GM23338 (cell line): Measurements from ENCODE around the gene TIMM22. TPM values are rescaled to one million over a fixed set of nuclear protein-coding genes. Genes with fewer than 3 reads are reported as not detected.

Source experiments
- ATAC-seq: fragments of 200-7000 bp; cut with Tn5 transposase; 3 replicates; pipeline ENCODE4 v1.9.1; 2020
- DNase-seq: peaks from one replicate; pipeline ENCODE4 v3.0.0-alpha.2; 2015; ENCODE audit warnings: low spot score
- H2AFZ ChIP-seq: fragments of 200-600 bp; sonication (generic); 2 replicates; pipeline ENCODE4 v1.8.0; 2016; ENCODE audit warnings: antibody characterized with exemption, mild to moderate bottlenecking, moderate library complexity
- H3F3A ChIP-seq: fragments of 200-600 bp; sonication (generic); replicated peaks from 2 replicates; pipeline ENCODE4 v1.8.0; 2017; ENCODE audit warnings: antibody characterized with exemption, mixed run types, low read depth
- H3K27ac ChIP-seq: fragments of 200-600 bp; sonication (generic); 2 replicates; pipeline ENCODE4 v1.6.1; 2016; ENCODE audit warnings: low read depth
- H3K27me3 ChIP-seq: fragments of 200-600 bp; sonication (generic); 2 replicates; pipeline ENCODE4 v1.8.0; 2016; ENCODE audit warnings: mild to moderate bottlenecking, mixed run types, moderate library complexity; ENCODE audit not compliant: insufficient read depth
- H3K36me3 ChIP-seq: fragments of 200-600 bp; sonication (generic); 2 replicates; pipeline ENCODE4 v1.8.0; 2016; ENCODE audit warnings: mild to moderate bottlenecking; ENCODE audit not compliant: insufficient read depth
- H3K4me1 ChIP-seq: fragments of 200-600 bp; sonication (generic); 2 replicates; pipeline ENCODE4 v1.8.0; 2016; ENCODE audit warnings: mild to moderate bottlenecking, moderate library complexity; ENCODE audit not compliant: insufficient read depth
- H3K4me2 ChIP-seq: fragments of 200-600 bp; sonication (generic); 2 replicates; pipeline ENCODE4 v1.7.1; 2017; ENCODE audit warnings: mixed run types
- H3K4me3 ChIP-seq: fragments of 200-600 bp; sonication (generic); 2 replicates; pipeline ENCODE4 v1.6.1; 2016; ENCODE audit warnings: mixed run types
- H3K79me2 ChIP-seq: fragments of 200-600 bp; sonication (generic); replicated peaks from 2 replicates; pipeline ENCODE4 v1.8.0; 2017; ENCODE audit warnings: mild to moderate bottlenecking; ENCODE audit not compliant: insufficient read depth
- H3K9me2 ChIP-seq: fragments of 200-600 bp; sonication (generic); 2 replicates; pipeline ENCODE4 v1.8.0; 2017; ENCODE audit not compliant: insufficient read depth
- H4K20me1 ChIP-seq: fragments of 200-600 bp; sonication (generic); replicated peaks from 2 replicates; pipeline ENCODE4 v1.8.0; 2017; ENCODE audit warnings: mild to moderate bottlenecking; ENCODE audit not compliant: insufficient read depth
- H3K27ac Mint-ChIP-seq: 2 replicates; pipeline ENCODE4 v1.8.0; 2020; ENCODE audit warnings: inconsistent platforms, mild to moderate bottlenecking, moderate library complexity, mixed read lengths
- H3K27me3 Mint-ChIP-seq: 3 replicates; pipeline ENCODE4 v1.8.0; 2022; ENCODE audit warnings: low read depth, mild to moderate bottlenecking, moderate library complexity, mixed read lengths, inconsistent platforms; ENCODE audit not compliant: insufficient read depth, poor library complexity
- H3K36me3 Mint-ChIP-seq: 3 replicates; pipeline ENCODE4 v1.8.0; 2021; ENCODE audit warnings: low read depth, mild to moderate bottlenecking, inconsistent platforms, moderate library complexity, mixed read lengths
- H3K4me1 Mint-ChIP-seq: 3 replicates; pipeline ENCODE4 v1.8.0; 2020; ENCODE audit warnings: mild to moderate bottlenecking, inconsistent platforms, mixed read lengths
- H3K4me3 Mint-ChIP-seq: 3 replicates; pipeline ENCODE4 v1.8.0; 2021; ENCODE audit warnings: moderate library complexity, mild to moderate bottlenecking, inconsistent platforms, mixed read lengths
- H3K9me3 Mint-ChIP-seq: 3 replicates; pipeline ENCODE4 v1.8.0; 2020; ENCODE audit warnings: moderate library complexity, mild to moderate bottlenecking, inconsistent platforms, mixed read lengths
- CREB1 ChIP-seq: fragments of 250-450 bp; sonication (Bioruptor Pico); IDR thresholded peaks from 2 replicates; pipeline ENCODE4 v1.5.0; 2020; ENCODE audit warnings: low read depth, mild to moderate bottlenecking, moderate library complexity
- CTCF ChIP-seq, 2 experiments: fragments of 200-600 bp in 1 of 2; sonication (generic) in 1 of 2; conservative IDR thresholded peaks; 2 replicates each; pipeline versions ENCODE4 v1.5.1 to v1.6.1; 2016 to 2017; ENCODE audit warnings: antibody characterized with exemption in 2 of 2, low read depth in 2 of 2, mild to moderate bottlenecking in 2 of 2, moderate library complexity in 1 of 2
- EZH2 ChIP-seq: fragments of 200-600 bp; sonication (generic); IDR thresholded peaks from one replicate; pipeline ENCODE4 v1.8.0; 2017; ENCODE audit warnings: antibody characterized with exemption, mild to moderate bottlenecking, low read depth; ENCODE audit not compliant: unreplicated experiment
- EZH2phosphoT487 ChIP-seq: fragments of 200-600 bp; sonication (generic); IDR thresholded peaks from one replicate; pipeline ENCODE4 v1.8.1; 2018; ENCODE audit warnings: antibody characterized with exemption; ENCODE audit not compliant: unreplicated experiment
- JUNB ChIP-seq: IDR thresholded peaks from one replicate; pipeline ENCODE4 v1.6.1; 2016; ENCODE audit warnings: antibody characterized with exemption; ENCODE audit not compliant: unreplicated experiment
- NANOG ChIP-seq: IDR thresholded peaks from 2 replicates; pipeline ENCODE4 v1.6.1; 2016; ENCODE audit warnings: antibody characterized with exemption, borderline replicate concordance
- POLR2AphosphoS5 ChIP-seq: IDR thresholded peaks from 2 replicates; pipeline ENCODE4 v1.6.1; 2016; ENCODE audit warnings: antibody characterized with exemption, low read depth
- REST ChIP-seq: IDR thresholded peaks from one replicate; pipeline ENCODE4 v1.6.1; 2018; ENCODE audit warnings: antibody characterized with exemption; ENCODE audit not compliant: unreplicated experiment
- STAT1 ChIP-seq: IDR thresholded peaks from one replicate; pipeline ENCODE4 v1.6.1; 2016; ENCODE audit warnings: antibody characterized with exemption; ENCODE audit not compliant: unreplicated experiment
- ZNF114 ChIP-seq: fragments of 250-450 bp; sonication (Bioruptor Pico); IDR thresholded peaks from 2 replicates; pipeline ENCODE4 v1.5.0; 2020; ENCODE audit warnings: mild to moderate bottlenecking, moderate library complexity
- ZNF331 ChIP-seq: fragments of 250-450 bp; sonication (Bioruptor Pico); IDR thresholded peaks from 2 replicates; pipeline ENCODE4 v1.5.0; 2020; ENCODE audit warnings: low read depth, mild to moderate bottlenecking, moderate library complexity
- polyA plus RNA-seq: library from polyadenylated mRNA; unstranded; fragments of >200 nt; fragmentation: Nextera tagmentation; extraction: Ambion mirVana; gene quantifications from 2 replicates; pipeline ENCODE4 v1.2.1, GENCODE V29; 2016
- total RNA-seq: library from RNA; depleted of rRNA; stranded (reverse); fragments of >200 nt; shearing (Covaris generic); gene quantifications from 2 replicates; pipeline ENCODE4 v1.2.3, GENCODE V29; 2014
- TF ChIP-seq, protein P1 (sequence below): fragments of 250-450 bp; sonication (Bioruptor Pico); IDR thresholded peaks from 2 replicates; pipeline ENCODE4 v1.5.0; 2020; ENCODE audit warnings: mild to moderate bottlenecking, moderate library complexity
- TF ChIP-seq, protein P2 (sequence below): IDR thresholded peaks from 2 replicates; pipeline ENCODE4 v1.6.1; 2016; ENCODE audit warnings: antibody characterized with exemption

Gene TIMM22
- total and polyA plus RNA-seq, 2 experiments from 2014 or later: 21.9 to 24.4 TPM

- no peaks in the 10 kb centered on the region for H3F3A ChIP-seq
- ATAC-seq (no peak), DNase-seq (no peak)
- H3K79me2 ChIP-seq: no peaks in the 10 kb centered on the region
- H3K4me1 ChIP-seq: no peaks in the 10 kb centered on the region
- no peak overlapping the region for H2AFZ ChIP-seq
- Mint-ChIP-seq H3K4me1 (no peaks in the 10 kb centered on the region; the same call in 2 of the 3 replicates), H3K9me3 (no peaks in the 10 kb centered on the region), H3K4me3 (no peak overlapping the region), H3K27ac (no peak overlapping the region), H3K27me3 (peaks cover 8% of the 10 kb centered on the region), H3K36me3 (no peaks in the 10 kb centered on the region; the same call in 2 of the 3 replicates)
- TF ChIP-seq STAT1 (no peak), ZNF114 (no peak), EZH2phosphoT487 (no peak), NANOG (no peak), ZNF331 (no peak), REST (no peak), POLR2AphosphoS5 (no peak), CREB1 (CRISPR knock-in tag) (no peak), JUNB (no peak), EZH2 (no peak), CTCF (conservative IDR thresholded peaks at IDR 0.05; ENCODE audit: low read depth in 2 of 2) (no peak)
- TF ChIP-seq, protein P1, sequence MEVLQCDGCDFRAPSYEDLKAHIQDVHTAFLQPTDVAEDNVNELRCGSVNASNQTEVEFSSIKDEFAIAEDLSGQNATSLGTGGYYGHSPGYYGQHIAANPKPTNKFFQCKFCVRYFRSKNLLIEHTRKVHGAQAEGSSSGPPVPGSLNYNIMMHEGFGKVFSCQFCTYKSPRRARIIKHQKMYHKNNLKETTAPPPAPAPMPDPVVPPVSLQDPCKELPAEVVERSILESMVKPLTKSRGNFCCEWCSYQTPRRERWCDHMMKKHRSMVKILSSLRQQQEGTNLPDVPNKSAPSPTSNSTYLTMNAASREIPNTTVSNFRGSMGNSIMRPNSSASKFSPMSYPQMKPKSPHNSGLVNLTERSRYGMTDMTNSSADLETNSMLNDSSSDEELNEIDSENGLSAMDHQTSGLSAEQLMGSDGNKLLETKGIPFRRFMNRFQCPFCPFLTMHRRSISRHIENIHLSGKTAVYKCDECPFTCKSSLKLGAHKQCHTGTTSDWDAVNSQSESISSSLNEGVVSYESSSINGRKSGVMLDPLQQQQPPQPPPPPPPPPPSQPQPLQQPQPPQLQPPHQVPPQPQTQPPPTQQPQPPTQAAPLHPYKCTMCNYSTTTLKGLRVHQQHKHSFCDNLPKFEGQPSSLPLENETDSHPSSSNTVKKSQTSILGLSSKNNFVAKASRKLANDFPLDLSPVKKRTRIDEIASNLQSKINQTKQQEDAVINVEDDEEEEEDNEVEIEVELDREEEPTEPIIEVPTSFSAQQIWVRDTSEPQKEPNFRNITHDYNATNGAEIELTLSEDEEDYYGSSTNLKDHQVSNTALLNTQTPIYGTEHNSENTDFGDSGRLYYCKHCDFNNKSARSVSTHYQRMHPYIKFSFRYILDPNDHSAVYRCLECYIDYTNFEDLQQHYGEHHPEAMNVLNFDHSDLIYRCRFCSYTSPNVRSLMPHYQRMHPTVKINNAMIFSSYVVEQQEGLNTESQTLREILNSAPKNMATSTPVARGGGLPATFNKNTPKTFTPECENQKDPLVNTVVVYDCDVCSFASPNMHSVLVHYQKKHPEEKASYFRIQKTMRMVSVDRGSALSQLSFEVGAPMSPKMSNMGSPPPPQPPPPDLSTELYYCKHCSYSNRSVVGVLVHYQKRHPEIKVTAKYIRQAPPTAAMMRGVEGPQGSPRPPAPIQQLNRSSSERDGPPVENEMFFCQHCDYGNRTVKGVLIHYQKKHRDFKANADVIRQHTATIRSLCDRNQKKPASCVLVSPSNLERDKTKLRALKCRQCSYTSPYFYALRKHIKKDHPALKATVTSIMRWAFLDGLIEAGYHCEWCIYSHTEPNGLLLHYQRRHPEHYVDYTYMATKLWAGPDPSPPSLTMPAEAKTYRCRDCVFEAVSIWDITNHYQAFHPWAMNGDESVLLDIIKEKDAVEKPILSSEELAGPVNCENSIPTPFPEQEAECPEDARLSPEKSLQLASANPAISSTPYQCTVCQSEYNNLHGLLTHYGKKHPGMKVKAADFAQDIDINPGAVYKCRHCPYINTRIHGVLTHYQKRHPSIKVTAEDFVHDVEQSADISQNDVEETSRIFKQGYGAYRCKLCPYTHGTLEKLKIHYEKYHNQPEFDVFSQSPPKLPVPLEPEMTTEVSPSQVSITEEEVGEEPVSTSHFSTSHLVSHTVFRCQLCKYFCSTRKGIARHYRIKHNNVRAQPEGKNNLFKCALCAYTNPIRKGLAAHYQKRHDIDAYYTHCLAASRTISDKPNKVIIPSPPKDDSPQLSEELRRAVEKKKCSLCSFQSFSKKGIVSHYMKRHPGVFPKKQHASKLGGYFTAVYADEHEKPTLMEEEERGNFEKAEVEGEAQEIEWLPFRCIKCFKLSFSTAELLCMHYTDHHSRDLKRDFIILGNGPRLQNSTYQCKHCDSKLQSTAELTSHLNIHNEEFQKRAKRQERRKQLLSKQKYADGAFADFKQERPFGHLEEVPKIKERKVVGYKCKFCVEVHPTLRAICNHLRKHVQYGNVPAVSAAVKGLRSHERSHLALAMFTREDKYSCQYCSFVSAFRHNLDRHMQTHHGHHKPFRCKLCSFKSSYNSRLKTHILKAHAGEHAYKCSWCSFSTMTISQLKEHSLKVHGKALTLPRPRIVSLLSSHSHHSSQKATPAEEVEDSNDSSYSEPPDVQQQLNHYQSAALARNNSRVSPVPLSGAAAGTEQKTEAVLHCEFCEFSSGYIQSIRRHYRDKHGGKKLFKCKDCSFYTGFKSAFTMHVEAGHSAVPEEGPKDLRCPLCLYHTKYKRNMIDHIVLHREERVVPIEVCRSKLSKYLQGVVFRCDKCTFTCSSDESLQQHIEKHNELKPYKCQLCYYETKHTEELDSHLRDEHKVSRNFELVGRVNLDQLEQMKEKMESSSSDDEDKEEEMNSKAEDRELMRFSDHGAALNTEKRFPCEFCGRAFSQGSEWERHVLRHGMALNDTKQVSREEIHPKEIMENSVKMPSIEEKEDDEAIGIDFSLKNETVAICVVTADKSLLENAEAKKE (CRISPR knock-in tag): no peak
- TF ChIP-seq, protein P2, sequence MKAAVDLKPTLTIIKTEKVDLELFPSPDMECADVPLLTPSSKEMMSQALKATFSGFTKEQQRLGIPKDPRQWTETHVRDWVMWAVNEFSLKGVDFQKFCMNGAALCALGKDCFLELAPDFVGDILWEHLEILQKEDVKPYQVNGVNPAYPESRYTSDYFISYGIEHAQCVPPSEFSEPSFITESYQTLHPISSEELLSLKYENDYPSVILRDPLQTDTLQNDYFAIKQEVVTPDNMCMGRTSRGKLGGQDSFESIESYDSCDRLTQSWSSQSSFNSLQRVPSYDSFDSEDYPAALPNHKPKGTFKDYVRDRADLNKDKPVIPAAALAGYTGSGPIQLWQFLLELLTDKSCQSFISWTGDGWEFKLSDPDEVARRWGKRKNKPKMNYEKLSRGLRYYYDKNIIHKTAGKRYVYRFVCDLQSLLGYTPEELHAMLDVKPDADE: no peak
- H3K4me3 ChIP-seq: no peak overlapping the region
- no peaks in the 10 kb centered on the region for H3K27me3 ChIP-seq
- H3K36me3 ChIP-seq: no peaks in the 10 kb centered on the region
- H4K20me1 ChIP-seq: no peaks in the 10 kb centered on the region
- H3K4me2 ChIP-seq: no peak overlapping the region
- H3K9me2 ChIP-seq: no peaks in the 10 kb centered on the region
- no peak overlapping the region for H3K27ac ChIP-seq
These were observed 54.3 kb downstream of the TIMM22 start for GRCh38 chr17:1050996-1051925.
